Mesodermal cell (in vitro differentiated cells): ENCODE measurements around the gene PSD. TPM values are rescaled to one million over a fixed set of nuclear protein-coding genes. Genes with fewer than 3 reads are reported as not detected.

Experiments
- H3K27ac ChIP-seq: 2 replicates; pipeline ENCODE4 v1.7.0; 2013; ENCODE audit warnings: mild to moderate bottlenecking, low read depth, low read length, moderate library complexity; ENCODE audit not compliant: severe bottlenecking
- H3K36me3 ChIP-seq: 2 replicates; pipeline ENCODE4 v1.7.1; 2013; ENCODE audit warnings: mild to moderate bottlenecking, low read length, moderate library complexity; ENCODE audit not compliant: control insufficient read depth, insufficient read depth
- H3K4me1 ChIP-seq: one replicate; pipeline ENCODE4 v1.7.1; 2013; ENCODE audit warnings: mild to moderate bottlenecking, low read length; ENCODE audit not compliant: insufficient read depth, control insufficient read depth, poor library complexity, severe bottlenecking
- H3K4me3 ChIP-seq: 2 replicates; pipeline ENCODE4 v1.7.0; 2013; ENCODE audit warnings: low read length, control low read depth, mild to moderate bottlenecking; ENCODE audit not compliant: insufficient read depth, poor library complexity, severe bottlenecking; ENCODE audit errors: extremely low read depth
- H3K9me3 ChIP-seq: 2 replicates; pipeline ENCODE4 v1.7.1; 2013; ENCODE audit warnings: mild to moderate bottlenecking, low read length, moderate library complexity; ENCODE audit not compliant: control insufficient read depth
- WGBS, 2 experiments: methylation state at CpG; one replicate each; pipeline ENCODE4 v1.1.5; 2013; ENCODE audit warnings: missing lambda C conversion rate in 2 of 2; ENCODE audit not compliant: insufficient coverage in 2 of 2; 5-methylcytosine and 5-hydroxymethylcytosine counted together
- polyA plus RNA-seq, 2 experiments: library from polyadenylated mRNA; stranded (reverse); fragments of 50-300 nt; gene quantifications; one replicate each; pipeline ENCODE4 v1.2.3, GENCODE V29; 2013

Gene PSD
- polyA plus RNA-seq (2013, experiment 1 of 2): 6.6 TPM
- polyA plus RNA-seq (2013, experiment 2 of 2): 5.9 TPM

GRCh38 chr10:102418622-102419268 lies at the start of gene PSD:
Gene PSD (minus strand): TSS chr10:102418785. CDS start chr10:102417038, 1,747 bp downstream.
- H3K4me1 ChIP-seq: peaks cover 6% of the 10 kb centered on the region
- H3K27ac ChIP-seq: no peak within 1 kb of the TSS
- WGBS, 2 experiments: 1 to 4% methylated on average over 20 to 21 of the region's 45 CpGs

GRCh38 chr10:102467971-102468438 lies 49.4 kb upstream of the PSD start:
- H3K4me3 ChIP-seq: no peak overlapping the region
- WGBS, 2 experiments: 80% methylated on average over 3 to 6 of the region's 6 CpGs
- H3K9me3 ChIP-seq: no peaks in the 10 kb centered on the region
- no peaks in the 10 kb centered on the region for H3K36me3 ChIP-seq
- no peaks in the 10 kb centered on the region for H3K4me1 ChIP-seq
- no peak overlapping the region for H3K27ac ChIP-seq

More at GRCh38 chr10:102418622-102419268, at the start of gene PSD:
- Histone ChIP-seq H3K4me3 (peak within 1 kb of the TSS; percentile 78), H3K9me3 (no peaks in the 10 kb centered on the region), H3K36me3 (peaks cover 9% of the 10 kb centered on the region)

GRCh38 chr10:102467318-102467717 lies 48.7 kb upstream of the PSD start:
- no peak overlapping the region for H3K4me3 ChIP-seq
- no peaks in the 10 kb centered on the region for H3K9me3 ChIP-seq
- no peaks in the 10 kb centered on the region for H3K36me3 ChIP-seq
- WGBS, 2 experiments: 60 to 74% methylated on average over 3 to 5 of the region's 6 CpGs
- peaks cover 3% of the 10 kb centered on the region for H3K4me1 ChIP-seq
- H3K27ac ChIP-seq: no peak overlapping the region

- Histone ChIP-seq H3K27ac (no peak overlapping the region), H3K9me3 (no peaks in the 10 kb centered on the region), H3K4me1 (peaks cover 3% of the 10 kb centered on the region), H3K4me3 (no peak overlapping the region), H3K36me3 (no peaks in the 10 kb centered on the region)
- 60% methylated on average over 1 of the region's 3 CpGs; no CpG with 5 or more reads in 1 of the 2 experiments for WGBS, 2 experiments
Measured at GRCh38 chr10:102465466-102465865, 46.9 kb upstream of the PSD start.

- H3K9me3 ChIP-seq: no peaks in the 10 kb centered on the region
- 91 to 95% methylated on average over 8 to 10 of the region's 10 CpGs for WGBS, 2 experiments
- no peak overlapping the region for H3K4me3 ChIP-seq
- H3K36me3 ChIP-seq: no peaks in the 10 kb centered on the region
- peaks cover 3% of the 10 kb centered on the region for H3K4me1 ChIP-seq
- H3K27ac ChIP-seq: no peak overlapping the region
Measured at GRCh38 chr10:102463983-102464382, 45.4 kb upstream of the PSD start.

GRCh38 chr10:102462512-102463054 lies 44.0 kb upstream of the PSD start:
- Histone ChIP-seq H3K4me1 (peaks cover 3% of the 10 kb centered on the region), H3K27ac (no peak overlapping the region), H3K36me3 (no peaks in the 10 kb centered on the region), H3K9me3 (no peaks in the 10 kb centered on the region), H3K4me3 (no peak overlapping the region)
- WGBS, 2 experiments: 57 to 75% methylated on average over 4 to 5 of the region's 6 CpGs

- no peaks in the 10 kb centered on the region for H3K36me3 ChIP-seq
Measured at GRCh38 chr10:102461187-102462054, 42.8 kb upstream of the PSD start.

GRCh38 chr10:102460836-102461186 lies 42.2 kb upstream of the PSD start:
- 63 to 66% methylated on average over 8 of the region's 8 CpGs for WGBS, 2 experiments
- Histone ChIP-seq H3K4me1 (peaks cover 8% of the 10 kb centered on the region), H3K36me3 (no peaks in the 10 kb centered on the region), H3K27ac (no peak overlapping the region), H3K4me3 (peak overlapping the region; percentile 47), H3K9me3 (no peaks in the 10 kb centered on the region)

More at GRCh38 chr10:102461187-102462054, 42.8 kb upstream of the PSD start:
- peak overlapping the region; percentile 47 for H3K4me3 ChIP-seq
- no peak overlapping the region for H3K27ac ChIP-seq
- H3K4me1 ChIP-seq: peaks cover 5% of the 10 kb centered on the region
- H3K9me3 ChIP-seq: no peaks in the 10 kb centered on the region
- 1% methylated on average over 35 to 53 of the region's 54 CpGs for WGBS, 2 experiments

GRCh38 chr10:102458656-102459055 lies 40.1 kb upstream of the PSD start:
- Histone ChIP-seq H3K27ac (no peak overlapping the region), H3K4me1 (peaks cover 20% of the 10 kb centered on the region), H3K4me3 (no peak overlapping the region), H3K36me3 (no peaks in the 10 kb centered on the region), H3K9me3 (no peaks in the 10 kb centered on the region)
- 82 to 100% methylated on average over 1 to 2 of the region's 4 CpGs for WGBS, 2 experiments

GRCh38 chr10:102457591-102458150 lies 39.1 kb upstream of the PSD start:
- 97% methylated on average over 8 of the region's 9 CpGs for WGBS, 2 experiments
- H3K9me3 ChIP-seq: no peaks in the 10 kb centered on the region
- no peak overlapping the region for H3K27ac ChIP-seq
- H3K4me3 ChIP-seq: no peak overlapping the region
- H3K36me3 ChIP-seq: no peaks in the 10 kb centered on the region
- peaks cover 27% of the 10 kb centered on the region for H3K4me1 ChIP-seq
